HG03060 (cell line): ENCODE data around the gene OR4K15.
"Not testable (repeated sequence)": the region's sequence is repeated elsewhere in the genome, so short reads cannot be mapped to it uniquely, and the experiment has no call there.

Source experiments
- ATAC-seq: cut with Tn5 transposase; IDR thresholded peaks from one replicate; pipeline ENCODE4 v1.9.1; 2021; ENCODE audit warnings: low read depth, moderate number of reproducible peaks; ENCODE audit not compliant: unreplicated experiment

OR4K15 gene

DNA sequence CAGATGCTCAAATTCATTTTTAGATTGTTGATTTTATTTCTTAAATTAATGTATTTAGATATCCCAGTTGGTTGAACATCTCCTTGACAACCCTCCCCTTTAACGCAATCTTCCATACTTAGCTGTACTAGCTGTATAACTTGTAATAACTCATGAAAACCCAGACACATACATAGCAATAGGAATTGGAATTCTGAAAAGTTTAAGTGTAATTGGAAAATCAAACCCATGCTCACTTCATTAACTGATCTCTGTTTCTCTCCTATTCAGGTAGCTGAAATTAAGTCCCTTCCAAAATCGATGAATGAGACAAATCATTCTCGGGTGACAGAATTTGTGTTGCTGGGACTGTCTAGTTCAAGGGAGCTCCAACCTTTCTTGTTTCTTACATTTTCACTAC, at the start of gene OR4K15:
OR4K15 (plus strand) TSS at position 301 of the 400 bp plus-strand sequence; CDS start at position 301, 0 bp downstream.
- no peak for ATAC-seq

DNA sequence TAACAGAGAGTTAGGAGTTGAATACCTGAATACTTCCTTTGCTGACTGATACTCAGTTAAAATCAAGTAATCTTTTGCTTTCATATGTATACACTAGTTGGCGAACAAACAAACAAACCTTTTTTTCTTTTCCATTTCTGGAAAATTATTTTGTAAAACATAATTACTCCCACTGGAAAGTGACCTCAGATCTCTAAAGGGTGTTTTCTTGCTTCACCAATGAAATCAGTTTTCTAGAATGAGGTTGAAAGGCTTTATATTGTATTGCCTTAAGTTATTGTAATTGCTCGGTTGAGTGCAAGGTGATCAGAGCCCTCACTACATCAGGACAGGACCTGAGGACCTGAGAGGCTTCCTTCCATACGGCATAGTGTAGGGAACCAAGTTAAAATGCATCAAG, 44.8 kb upstream of the OR4K15 start, which contains the start of gene OR4K1:
OR4K1 (plus strand) TSS at position 301 of the 400 bp plus-strand sequence. CDS start 4,750 bp downstream, outside the sequence.
- ATAC-seq: no peak

DNA sequence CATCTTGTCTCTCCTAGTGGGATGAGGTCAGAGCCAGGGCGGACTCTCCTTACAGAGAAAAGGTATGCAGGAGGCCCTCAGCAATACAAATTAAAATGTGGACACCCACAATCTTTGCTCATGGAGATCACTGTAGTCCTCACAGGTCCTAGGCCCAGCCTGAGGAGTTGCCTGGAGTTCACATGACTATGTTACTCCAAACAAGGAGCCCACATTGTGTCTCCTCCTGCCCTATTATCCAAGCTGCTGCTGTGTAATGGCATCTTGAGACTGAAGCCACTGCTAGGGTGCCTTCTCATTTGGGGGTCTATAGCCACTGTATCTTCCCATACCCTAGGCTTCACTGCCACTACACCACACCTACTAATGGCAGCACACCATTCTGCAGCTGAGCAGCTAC, 33.7 kb upstream of the OR4K15 start:
- no peak for ATAC-seq

DNA sequence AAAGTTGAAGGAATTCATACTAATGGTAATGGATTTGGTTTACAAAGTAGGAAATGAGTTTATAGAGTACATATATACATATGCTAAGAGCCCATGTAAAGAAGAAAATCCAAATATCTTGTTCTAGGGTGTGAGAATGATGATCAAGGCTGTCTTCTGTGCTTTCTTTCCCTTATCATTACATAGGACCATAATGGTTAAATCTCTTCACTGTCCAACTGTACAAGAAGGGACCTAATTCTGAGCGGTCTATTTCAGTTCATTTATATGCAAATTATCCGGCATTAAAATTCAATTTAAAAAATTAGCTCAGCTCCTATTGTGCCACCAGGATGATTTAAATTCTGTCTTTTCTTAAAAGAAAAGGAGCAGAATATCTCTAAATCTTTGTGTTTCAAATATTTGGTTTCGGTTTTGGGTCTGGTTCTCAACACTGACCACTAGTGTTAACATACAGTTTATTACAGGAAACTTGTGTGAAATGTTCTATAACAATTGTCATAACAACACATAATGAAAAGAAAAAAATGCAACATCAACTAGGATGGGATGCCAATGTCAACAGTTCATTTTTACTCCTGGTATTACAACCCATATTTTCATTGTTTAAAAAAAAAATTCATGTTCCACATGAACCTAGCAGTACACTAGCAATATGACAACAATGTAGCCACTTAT, 27.8 kb upstream of the OR4K15 start:
- no peak for ATAC-seq

GRCh38 chr14:19949218-19949617, 26.2 kb upstream of the OR4K15 start:
- no peak for ATAC-seq

DNA sequence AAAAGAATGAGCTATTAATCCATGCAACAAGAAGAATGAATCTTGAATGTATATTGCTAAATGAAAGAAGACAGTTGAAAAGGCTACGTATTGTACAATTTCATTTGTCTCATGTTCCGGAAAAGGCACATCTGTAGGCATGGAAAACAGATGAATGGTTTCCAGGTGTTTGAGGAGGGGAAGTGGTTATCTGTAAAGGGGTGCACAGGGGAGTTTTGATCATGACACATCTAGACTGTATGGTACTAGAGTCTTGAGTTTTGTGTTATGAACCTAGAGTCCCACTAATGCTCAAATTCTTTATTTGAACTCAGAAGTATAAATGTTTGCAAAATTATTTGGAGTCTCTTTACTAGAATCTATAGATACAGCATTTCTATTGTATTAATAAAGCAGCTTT, 5.7 kb upstream of the OR4K15 start:
- not testable (repeated sequence) for ATAC-seq

- no peak for ATAC-seq
Measured at GRCh38 chr14:19974844-19975243, 547 bp upstream of the OR4K15 start.

GRCh38 chr14:19993438-19993837, 18.0 kb downstream of the OR4K15 start:
- ATAC-seq: no peak

- no peak for ATAC-seq
Measured at GRCh38 chr14:20001863-20002262, 26.5 kb downstream of the OR4K15 start, which contains the start of gene OR4Q2. Gene OR4Q2 (plus strand): TSS chr14:20002163.

- ATAC-seq: no peak
Measured at GRCh38 chr14:20002319-20002718, 26.9 kb downstream of the OR4K15 start.

DNA sequence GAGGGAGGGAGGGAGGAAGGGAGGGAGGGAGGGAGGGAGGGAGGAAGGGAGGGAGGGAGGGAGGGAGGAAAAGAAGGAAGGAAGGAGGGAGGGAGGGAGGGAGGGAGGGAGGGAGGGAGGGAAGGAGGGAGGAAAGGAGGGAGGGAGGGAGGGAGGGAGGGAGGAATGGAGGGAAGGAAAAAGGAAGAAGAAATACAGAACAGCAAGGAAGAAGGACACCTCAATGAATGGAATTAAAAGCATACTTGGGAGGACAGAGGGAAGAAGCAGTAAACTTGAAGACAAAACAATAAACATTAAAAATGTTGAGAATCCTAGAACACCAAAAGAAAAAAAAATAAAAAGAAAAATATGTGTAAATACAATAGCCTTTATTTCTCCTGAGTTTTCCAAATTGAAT, 32.8 kb downstream of the OR4K15 start:
- ATAC-seq: no peak

DNA sequence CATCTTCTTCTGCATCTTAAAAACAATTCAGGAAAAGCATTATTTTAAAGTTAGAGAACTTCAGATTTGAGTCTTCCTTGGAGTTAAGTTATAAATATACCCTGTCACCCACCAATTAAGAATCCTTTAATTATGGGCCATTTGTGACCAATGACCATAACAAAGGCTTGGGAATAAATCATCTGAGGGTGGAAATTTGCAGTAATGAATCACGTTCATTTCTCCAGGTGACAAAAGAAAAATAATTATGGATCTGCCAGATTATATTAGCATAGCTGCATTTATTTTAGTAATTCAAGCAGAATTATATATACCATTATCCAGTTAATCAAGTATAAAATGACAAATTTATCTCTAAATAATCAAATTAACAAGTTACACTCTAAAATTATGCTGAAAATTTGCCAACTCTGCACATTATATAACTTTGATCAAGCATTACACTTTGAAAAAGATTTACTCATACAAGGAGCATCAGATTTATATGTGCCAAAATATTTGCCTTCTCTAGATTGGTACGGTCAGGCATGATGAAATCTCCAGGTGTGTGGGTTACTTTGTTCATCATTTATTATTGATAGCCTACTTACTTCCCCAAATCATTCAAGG, 44.0 kb downstream of the OR4K15 start, which contains the start of gene OR4K14:
OR4K14 (minus strand) TSS at position 51 of the 609 bp plus-strand sequence. CDS start 4,114 bp downstream, outside the sequence.
- no peak for ATAC-seq
